Measurements from ENCODE around the gene PLXDC2.

Gene PLXDC2

GRCh38 chr10:19946791-19947190, 130.6 kb downstream of the PLXDC2 start:
- H3K4me1 ChIP-seq: peaks cover 22% of the 10 kb centered on the region
- no peaks in the 10 kb centered on the region for H3K27me3 ChIP-seq (ENCODE audit: control insufficient read depth, insufficient read depth, low read length)
- H3K4me3 ChIP-seq (ENCODE audit: low read depth, low read length): no peak overlapping the region
- H3K4me2 ChIP-seq (ENCODE audit: low read length): no peak overlapping the region
- no peak for TF ChIP-seq CTCF (IDR thresholded peaks at IDR 0.05)
- no peak overlapping the region for H3K27ac ChIP-seq
- peaks cover 50% of the 10 kb centered on the region for H3K79me2 ChIP-seq
- no peaks in the 10 kb centered on the region for H3K9me3 ChIP-seq (ENCODE audit: control insufficient read depth, low read length)
- H3K9ac ChIP-seq: no peak overlapping the region
- no peak overlapping the region for H2AFZ ChIP-seq
- H3K36me3 ChIP-seq (ENCODE audit: control insufficient read depth, insufficient read depth, low read length): no peaks in the 10 kb centered on the region

GRCh38 chr10:19947215-19947614, 131.0 kb downstream of the PLXDC2 start:
- peaks cover 22% of the 10 kb centered on the region for H3K4me1 ChIP-seq
- H3K27ac ChIP-seq: no peak overlapping the region
- H3K4me2 ChIP-seq (ENCODE audit: low read length): no peak overlapping the region
- H3K79me2 ChIP-seq: peaks cover 54% of the 10 kb centered on the region
- H3K27me3 ChIP-seq (ENCODE audit: control insufficient read depth, insufficient read depth, low read length): no peaks in the 10 kb centered on the region
- H3K9me3 ChIP-seq (ENCODE audit: control insufficient read depth, low read length): no peaks in the 10 kb centered on the region
- no peak for TF ChIP-seq CTCF (IDR thresholded peaks at IDR 0.05)
- no peaks in the 10 kb centered on the region for H3K36me3 ChIP-seq (ENCODE audit: control insufficient read depth, insufficient read depth, low read length)
- no peak overlapping the region for H3K4me3 ChIP-seq (ENCODE audit: low read depth, low read length)
- no peak overlapping the region for H2AFZ ChIP-seq
- H3K9ac ChIP-seq: no peak overlapping the region

GRCh38 chr10:19947656-19948055, 131.4 kb downstream of the PLXDC2 start:
- H3K4me3 ChIP-seq (ENCODE audit: low read depth, low read length): no peak overlapping the region
- H3K79me2 ChIP-seq: peaks cover 56% of the 10 kb centered on the region
- no peaks in the 10 kb centered on the region for H3K36me3 ChIP-seq (ENCODE audit: control insufficient read depth, insufficient read depth, low read length)
- no peak overlapping the region for H2AFZ ChIP-seq
- no peak overlapping the region for H3K9ac ChIP-seq
- H3K9me3 ChIP-seq (ENCODE audit: control insufficient read depth, low read length): no peaks in the 10 kb centered on the region
- H3K27ac ChIP-seq: no peak overlapping the region
- TF ChIP-seq CTCF (IDR thresholded peaks at IDR 0.05): no peak
- H3K4me1 ChIP-seq: peaks cover 22% of the 10 kb centered on the region
- no peaks in the 10 kb centered on the region for H3K27me3 ChIP-seq (ENCODE audit: control insufficient read depth, insufficient read depth, low read length)
- no peak overlapping the region for H3K4me2 ChIP-seq (ENCODE audit: low read length)

- H3K4me3 ChIP-seq (ENCODE audit: low read depth, low read length): no peak overlapping the region
Measured at GRCh38 chr10:19952224-19953010, 136.2 kb downstream of the PLXDC2 start.

More at GRCh38 chr10:19952224-19953010, 136.2 kb downstream of the PLXDC2 start:
- no peaks in the 10 kb centered on the region for H3K27me3 ChIP-seq (ENCODE audit: control insufficient read depth, insufficient read depth, low read length)
- no peak overlapping the region for H2AFZ ChIP-seq
- no peaks in the 10 kb centered on the region for H3K36me3 ChIP-seq (ENCODE audit: control insufficient read depth, insufficient read depth, low read length)
- H3K9ac ChIP-seq: no peak overlapping the region
- peaks cover 33% of the 10 kb centered on the region for H3K79me2 ChIP-seq
- TF ChIP-seq CTCF (IDR thresholded peaks at IDR 0.05): no peak
- no peak overlapping the region for H3K4me2 ChIP-seq (ENCODE audit: low read length)
- H3K4me1 ChIP-seq: peaks cover 6% of the 10 kb centered on the region
- H3K27ac ChIP-seq: no peak overlapping the region
- no peaks in the 10 kb centered on the region for H3K9me3 ChIP-seq (ENCODE audit: control insufficient read depth, low read length)

Measured in parathyroid adenoma (tissue), 2 donors.